Neural progenitor cell (in vitro differentiated cells): ENCODE results near the gene ANKRD23. TPM values are rescaled to one million over a fixed set of nuclear protein-coding genes. Genes with fewer than 3 reads are reported as not detected.

ENCODE experiments used
- DNase-seq: peaks from one replicate; pipeline ENCODE4 v3.0.0-alpha.2; 2016; ENCODE audit warnings: low spot score
- H2AFZ ChIP-seq: fragments of 200-600 bp; sonication (generic); replicated peaks from 2 replicates; pipeline ENCODE4 v1.6.1; 2016; ENCODE audit warnings: antibody characterized with exemption
- H3F3A ChIP-seq: fragments of 200-600 bp; sonication (generic); 2 replicates; pipeline ENCODE4 v1.6.1; 2016; ENCODE audit warnings: antibody characterized with exemption, low read depth
- H3K27ac ChIP-seq: fragments of 200-600 bp; sonication (generic); 2 replicates; pipeline ENCODE4 v1.5.1; 2016; ENCODE audit warnings: mild to moderate bottlenecking
- H3K27me3 ChIP-seq: fragments of 200-600 bp; sonication (generic); 2 replicates; pipeline ENCODE4 v1.6.1; 2016; ENCODE audit warnings: mild to moderate bottlenecking, moderate library complexity
- H3K36me3 ChIP-seq: fragments of 200-600 bp; sonication (generic); 2 replicates; pipeline ENCODE4 v1.5.1; 2016
- H3K4me1 ChIP-seq: fragments of 200-600 bp; sonication (generic); 2 replicates; pipeline ENCODE4 v1.6.1; 2016; ENCODE audit warnings: mixed run types
- H3K4me2 ChIP-seq: fragments of 200-600 bp; sonication (generic); 2 replicates; pipeline ENCODE4 v1.6.1; 2016
- H3K4me3 ChIP-seq: fragments of 200-600 bp; sonication (generic); 2 replicates; pipeline ENCODE4 v1.5.1; 2016
- H3K79me2 ChIP-seq: fragments of 200-600 bp; sonication (generic); 2 replicates; pipeline ENCODE4 v1.6.1; 2016; ENCODE audit warnings: low read depth
- H3K9ac ChIP-seq: fragments of 200-600 bp; sonication (generic); 2 replicates; pipeline ENCODE4 v1.6.1; 2016
- H3K9me3 ChIP-seq: fragments of 200-600 bp; sonication (generic); 2 replicates; pipeline ENCODE4 v1.5.1; 2016; ENCODE audit warnings: low read depth
- H4K20me1 ChIP-seq: fragments of 200-600 bp; sonication (generic); 2 replicates; pipeline ENCODE4 v1.6.1; 2016; ENCODE audit warnings: low read depth
- H3K27ac Mint-ChIP-seq: 3 replicates; pipeline ENCODE4 v1.8.0; 2021; ENCODE audit warnings: mixed read lengths
- H3K27me3 Mint-ChIP-seq: 2 replicates; pipeline ENCODE4 v1.8.0; 2022; ENCODE audit warnings: low read depth, mild to moderate bottlenecking, inconsistent platforms, moderate library complexity, mixed read lengths; ENCODE audit not compliant: insufficient read depth
- H3K36me3 Mint-ChIP-seq: 3 replicates; pipeline ENCODE4 v1.8.0; 2021; ENCODE audit warnings: mixed read lengths
- H3K4me1 Mint-ChIP-seq: 3 replicates; pipeline ENCODE4 v1.8.0; 2021; ENCODE audit warnings: mixed read lengths
- H3K4me3 Mint-ChIP-seq: 3 replicates; pipeline ENCODE4 v1.8.0; 2021; ENCODE audit warnings: mild to moderate bottlenecking, moderate library complexity, mixed read lengths
- H3K9me3 Mint-ChIP-seq: 3 replicates; pipeline ENCODE4 v1.8.0; 2020; ENCODE audit warnings: mixed read lengths
- CTCF ChIP-seq: fragments of 200-600 bp; sonication (generic); IDR thresholded peaks from 2 replicates; pipeline ENCODE4 v1.5.1; 2017; ENCODE audit warnings: antibody characterized with exemption, mild to moderate bottlenecking
- EZH2 ChIP-seq: fragments of 200-600 bp; sonication (generic); IDR thresholded peaks from 2 replicates; pipeline ENCODE4 v1.6.1; 2017; ENCODE audit warnings: antibody characterized with exemption, mild to moderate bottlenecking, moderate library complexity
- EZH2phosphoT487 ChIP-seq: fragments of 200-600 bp; sonication (generic); IDR thresholded peaks from 2 replicates; pipeline ENCODE4 v1.6.1; 2017; ENCODE audit warnings: antibody characterized with exemption
- total RNA-seq: library from RNA; depleted of rRNA; stranded (reverse); fragments of >200 nt; gene quantifications from 2 replicates; pipeline ENCODE4 v1.2.3, GENCODE V29; 2015; ENCODE audit warnings: low replicate concordance

The ANKRD23 gene
- total RNA-seq, 1 donor from 2014 or later: 10.8 TPM

- Mint-ChIP-seq H3K4me3 (no peak overlapping the region), H3K27me3 (peaks cover 13% of the 10 kb centered on the region), H3K4me1 (peaks cover 14% of the 10 kb centered on the region), H3K27ac (no peak overlapping the region), H3K9me3 (no peaks in the 10 kb centered on the region), H3K36me3 (peaks cover 20% of the 10 kb centered on the region)
- Histone ChIP-seq H3K27ac (no peak overlapping the region), H3K4me2 (no peak overlapping the region), H3K79me2 (no peaks in the 10 kb centered on the region), H3K9me3 (no peaks in the 10 kb centered on the region), H3K4me3 (no peak overlapping the region), H3K36me3 (no peaks in the 10 kb centered on the region), H3K4me1 (no peaks in the 10 kb centered on the region), H3K27me3 (no peaks in the 10 kb centered on the region), H3K9ac (no peak overlapping the region), H4K20me1 (no peaks in the 10 kb centered on the region), H2AFZ (no peak overlapping the region), H3F3A (peaks cover 6% of the 10 kb centered on the region)
- TF ChIP-seq EZH2 (no peak), EZH2phosphoT487 (no peak), CTCF (no peak)
- no peak for DNase-seq
Observed at GRCh38 chr2:96847586-96847985, 3.8 kb upstream of the ANKRD23 start.

- H3K27me3 ChIP-seq: no peaks in the 10 kb centered on the region
- Mint-ChIP-seq H3K27ac (no peak overlapping the region), H3K36me3 (peaks cover 17% of the 10 kb centered on the region), H3K9me3 (no peaks in the 10 kb centered on the region), H3K27me3 (peaks cover 11% of the 10 kb centered on the region), H3K4me1 (peaks cover 20% of the 10 kb centered on the region), H3K4me3 (no peak overlapping the region)
- H3K9me3 ChIP-seq: no peaks in the 10 kb centered on the region
- H3K36me3 ChIP-seq: no peaks in the 10 kb centered on the region
- H4K20me1 ChIP-seq: no peaks in the 10 kb centered on the region
- no peak overlapping the region for H3K27ac ChIP-seq
- H3K9ac ChIP-seq: no peak overlapping the region
- H2AFZ ChIP-seq: no peak overlapping the region
- H3K4me1 ChIP-seq: peaks cover 6% of the 10 kb centered on the region
- H3K4me2 ChIP-seq: no peak overlapping the region
- no peaks in the 10 kb centered on the region for H3K79me2 ChIP-seq
- no peak overlapping the region for H3K4me3 ChIP-seq
- DNase-seq: no peak
- no peak for TF ChIP-seq EZH2
- no peak for TF ChIP-seq EZH2phosphoT487
- TF ChIP-seq CTCF: no peak
- peaks cover 9% of the 10 kb centered on the region for H3F3A ChIP-seq
Observed at GRCh38 chr2:96846825-96847224, 3.0 kb upstream of the ANKRD23 start.

GRCh38 chr2:96844405-96844808 is 586 bp upstream of the ANKRD23 start:
- Histone ChIP-seq H3K9me3 (no peaks in the 10 kb centered on the region), H3F3A (peaks cover 9% of the 10 kb centered on the region), H3K27me3 (no peaks in the 10 kb centered on the region), H4K20me1 (no peaks in the 10 kb centered on the region), H3K9ac (no peak overlapping the region), H3K79me2 (no peaks in the 10 kb centered on the region), H3K4me2 (no peak overlapping the region), H3K36me3 (no peaks in the 10 kb centered on the region), H3K4me3 (no peak overlapping the region), H3K4me1 (peaks cover 7% of the 10 kb centered on the region), H2AFZ (no peak overlapping the region), H3K27ac (no peak overlapping the region)
- H3K27ac Mint-ChIP-seq: no peak overlapping the region
- DNase-seq: no peak
- H3K4me1 Mint-ChIP-seq: peaks cover 24% of the 10 kb centered on the region
- no peaks in the 10 kb centered on the region for H3K9me3 Mint-ChIP-seq
- peaks cover 17% of the 10 kb centered on the region for H3K36me3 Mint-ChIP-seq
- H3K4me3 Mint-ChIP-seq: no peak overlapping the region
- TF ChIP-seq CTCF (no peak), EZH2 (no peak)
- H3K27me3 Mint-ChIP-seq: peaks cover 13% of the 10 kb centered on the region
